Astrocyte of the spinal cord (primary cell): ENCODE measurements around the gene EIF2AK2.

Experiments used
- DNase-seq: peaks from one replicate; pipeline ENCODE4 v3.0.0; 2011; ENCODE audit warnings: low read depth, low spot score
- H3K4me3 ChIP-seq: 2 replicates; pipeline ENCODE4 v1.5.1; 2011; ENCODE audit warnings: low read depth, mild to moderate bottlenecking, low read length, moderate library complexity
- CTCF ChIP-seq: IDR thresholded peaks from 2 replicates; pipeline ENCODE4 v1.5.1; 2012; ENCODE audit warnings: low read depth, mild to moderate bottlenecking, low read length, inconsistent platforms
- in situ Hi-C: cut with HindIII; loops from 2 replicates; pipeline ENCODE4 v1.10.0; 2017; ENCODE audit warnings: low sequenced_read_pairs

Gene EIF2AK2

GRCh38 chr2:37104178-37104577, 52.6 kb downstream of the EIF2AK2 start:
- TF ChIP-seq CTCF: no peak

GRCh38 chr2:37102588-37102987, 54.2 kb downstream of the EIF2AK2 start:
- TF ChIP-seq CTCF: no peak
- DNase-seq: no peak
- in situ Hi-C loops: no loop called here
- no peak overlapping the region for H3K4me3 ChIP-seq

More at GRCh38 chr2:37104178-37104577, 52.6 kb downstream of the EIF2AK2 start:
- no peak overlapping the region for H3K4me3 ChIP-seq
- no peak for DNase-seq
- in situ Hi-C loops: no loop called here

GRCh38 chr2:37100054-37100453, 56.7 kb downstream of the EIF2AK2 start:
- in situ Hi-C loops: no loop called here

GRCh38 chr2:37098416-37099118, 58.2 kb downstream of the EIF2AK2 start:
- in situ Hi-C loops: no loop called here
- no peak for TF ChIP-seq CTCF
- H3K4me3 ChIP-seq: no peak overlapping the region
- no peak for DNase-seq

More at GRCh38 chr2:37100054-37100453, 56.7 kb downstream of the EIF2AK2 start:
- H3K4me3 ChIP-seq: no peak overlapping the region
- DNase-seq: no peak
- no peak for TF ChIP-seq CTCF

GRCh38 chr2:37096568-37096967, 60.2 kb downstream of the EIF2AK2 start:
- in situ Hi-C loops: no loop called here
- H3K4me3 ChIP-seq: no peak overlapping the region
- no peak for TF ChIP-seq CTCF
- no peak for DNase-seq

GRCh38 chr2:37091873-37092272, 64.9 kb downstream of the EIF2AK2 start:
- in situ Hi-C loops: no loop called here
- H3K4me3 ChIP-seq: no peak overlapping the region
- DNase-seq: no peak
- TF ChIP-seq CTCF: no peak
